B cell (primary cell): ENCODE results near the gene LZTR1.

Experiments used
- CTCF ChIP-seq: fragments of 200-600 bp; IDR thresholded peaks from one replicate; pipeline ENCODE4 v1.8.0; 2022; ENCODE audit warnings: antibody characterized with exemption, mild to moderate bottlenecking
- EZH2 ChIP-seq: IDR thresholded peaks from 2 replicates; pipeline ENCODE4 v1.6.1; 2012; ENCODE audit warnings: borderline replicate concordance, low read depth, mild to moderate bottlenecking, moderate library complexity, low read length; ENCODE audit not compliant: insufficient read depth, poor library complexity, severe bottlenecking

GRCh38 chr22:20940186-20940651 lies 41.9 kb upstream of the LZTR1 start:
- TF ChIP-seq CTCF (no peak), EZH2 (no peak)
